Measurements from ENCODE around the gene OSBPL6.

DNA sequence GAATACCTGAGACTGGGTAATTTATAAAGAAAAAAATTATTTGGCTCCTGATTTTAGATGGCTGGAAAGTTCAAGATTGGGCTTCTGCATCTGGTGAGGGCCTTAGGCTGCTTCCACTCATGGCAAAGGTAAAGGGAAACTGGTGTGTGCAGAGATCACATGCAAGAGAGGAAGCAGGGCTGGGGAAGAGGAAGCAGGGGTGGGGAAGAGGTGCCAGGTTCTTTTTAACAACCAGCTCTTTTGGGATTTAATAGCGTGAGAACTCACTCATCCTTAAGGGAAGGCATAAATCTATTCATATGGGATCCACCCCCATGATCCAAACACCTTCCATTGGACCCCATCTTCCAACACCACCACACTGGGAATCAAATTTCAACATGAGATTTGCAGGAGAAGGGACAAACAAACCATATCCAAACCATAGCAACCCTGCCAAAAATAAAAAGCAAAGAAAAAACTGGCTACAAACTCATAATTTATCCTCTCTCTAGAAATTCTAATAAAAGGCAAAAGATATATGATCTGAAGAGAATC lies 226.2 kb downstream of the OSBPL6 start:
- TF ChIP-seq SP1 (IDR thresholded peaks at IDR 0.05) (no peak), NFRKB (IDR thresholded peaks at IDR 0.05) (no peak), ZNF384 (IDR thresholded peaks at IDR 0.05) (no peak), FOXK2 (IDR thresholded peaks at IDR 0.05) (no peak), HDGF (IDR thresholded peaks at IDR 0.05; ENCODE audit: borderline replicate concordance) (no peak), TARDBP (IDR thresholded peaks at IDR 0.05) (no peak), BHLHE40 (IDR thresholded peaks at IDR 0.05; ENCODE audit: borderline replicate concordance) (no peak), SUZ12 (IDR thresholded peaks at IDR 0.05) (no peak)
- TF ChIP-seq, protein P1, sequence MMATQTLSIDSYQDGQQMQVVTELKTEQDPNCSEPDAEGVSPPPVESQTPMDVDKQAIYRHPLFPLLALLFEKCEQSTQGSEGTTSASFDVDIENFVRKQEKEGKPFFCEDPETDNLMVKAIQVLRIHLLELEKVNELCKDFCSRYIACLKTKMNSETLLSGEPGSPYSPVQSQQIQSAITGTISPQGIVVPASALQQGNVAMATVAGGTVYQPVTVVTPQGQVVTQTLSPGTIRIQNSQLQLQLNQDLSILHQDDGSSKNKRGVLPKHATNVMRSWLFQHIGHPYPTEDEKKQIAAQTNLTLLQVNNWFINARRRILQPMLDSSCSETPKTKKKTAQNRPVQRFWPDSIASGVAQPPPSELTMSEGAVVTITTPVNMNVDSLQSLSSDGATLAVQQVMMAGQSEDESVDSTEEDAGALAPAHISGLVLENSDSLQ (IDR thresholded peaks at IDR 0.05), result no peak
